Rectal smooth muscle tissue (tissue), 1 donor: ENCODE data around the gene DCANP1.
"Not testable (repeated sequence)": the region's sequence is repeated elsewhere in the genome, so short reads cannot be mapped to it uniquely, and the experiment has no call there.

Experiments used
- H3K27ac ChIP-seq: one replicate; pipeline ENCODE4 v1.7.0; 2013; ENCODE audit warnings: low read depth, low read length, inconsistent platforms
- H3K27me3 ChIP-seq: one replicate; pipeline ENCODE4 v1.7.0; 2013; ENCODE audit warnings: low read length; ENCODE audit not compliant: control insufficient read depth, insufficient read depth
- H3K36me3 ChIP-seq: one replicate; pipeline ENCODE4 v1.7.0; 2013; ENCODE audit warnings: low read length; ENCODE audit not compliant: control insufficient read depth, insufficient read depth
- H3K4me1 ChIP-seq: one replicate; pipeline ENCODE4 v1.7.0; 2013; ENCODE audit warnings: low read length; ENCODE audit not compliant: control insufficient read depth, insufficient read depth
- H3K4me3 ChIP-seq: one replicate; pipeline ENCODE4 v1.7.0; 2013; ENCODE audit warnings: low read length
- H3K9ac ChIP-seq: one replicate; pipeline ENCODE4 v1.7.0; 2013; ENCODE audit warnings: low read length

DCANP1 gene, protein sequence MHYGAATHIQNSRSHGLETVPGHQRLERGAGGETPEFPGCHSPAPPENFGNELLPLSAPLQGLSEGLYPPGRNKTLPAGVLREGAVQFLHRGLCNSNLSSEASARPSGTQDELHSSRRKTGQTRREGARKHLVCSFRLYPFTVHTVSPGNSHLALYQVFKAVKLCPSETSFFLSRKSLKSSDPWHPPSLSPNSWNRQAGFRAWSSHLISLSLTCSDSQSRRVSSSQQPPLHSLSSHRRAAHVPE

DNA sequence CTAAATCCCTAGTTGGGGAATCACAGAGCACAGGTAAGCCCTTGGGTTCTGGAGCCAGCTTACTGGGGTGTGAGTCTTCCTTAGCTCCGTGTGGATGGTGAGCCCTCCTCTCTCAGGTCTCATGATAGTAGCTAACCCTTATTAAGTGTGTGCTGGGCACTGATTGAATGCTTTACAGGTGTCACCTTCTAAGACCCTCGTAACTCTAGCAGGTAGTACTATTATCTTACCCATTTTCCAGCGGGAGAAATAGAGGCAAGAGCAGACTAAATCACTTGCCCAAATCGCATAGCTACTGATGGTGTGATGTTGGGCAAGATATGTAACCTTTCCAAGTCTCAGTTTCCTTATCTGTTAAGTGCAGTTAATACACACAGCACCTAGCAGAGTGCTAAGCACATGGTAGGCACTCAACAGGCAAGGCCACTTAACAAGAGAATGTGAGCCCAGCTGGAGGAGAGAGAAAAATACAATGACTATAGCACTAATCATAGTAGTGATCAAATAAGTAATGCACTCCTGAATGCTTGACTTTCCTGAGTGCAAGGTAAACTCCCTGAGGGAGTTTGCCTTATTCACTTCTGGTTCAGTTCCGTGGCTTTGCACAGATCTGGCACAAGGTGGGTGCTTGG, at the start of gene DCANP1:
Gene DCANP1, minus strand, starts transcription at position 51 of the 632 bp plus-strand sequence. CDS start 240 bp downstream, outside the sequence.
- Histone ChIP-seq H3K9ac (no peak within 1 kb of the TSS), H3K36me3 (no peaks in the 10 kb centered on the region), H3K4me3 (no peak within 1 kb of the TSS), H3K4me1 (no peaks in the 10 kb centered on the region), H3K27ac (no peak within 1 kb of the TSS), H3K27me3 (no peaks in the 10 kb centered on the region)

DNA sequence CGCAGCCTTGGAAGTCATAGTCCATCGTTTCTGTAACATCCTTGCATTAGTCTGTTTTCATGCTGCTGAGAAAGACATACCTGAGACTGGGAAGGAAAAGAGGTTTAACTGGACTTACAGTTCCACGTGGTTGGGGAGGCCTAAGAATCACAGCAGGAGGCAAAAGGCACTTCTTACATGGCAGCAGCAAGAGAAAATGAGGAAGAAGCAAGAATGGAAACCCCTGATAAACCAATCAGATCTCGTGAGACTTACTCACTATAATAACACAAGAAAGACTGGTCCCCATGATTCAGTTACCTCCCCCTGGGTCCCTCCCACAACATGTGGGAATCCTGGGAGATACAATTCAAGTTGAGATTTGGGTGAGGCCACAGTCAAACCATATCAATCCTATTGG, 48.4 kb upstream of the DCANP1 start:
- H3K4me3 ChIP-seq, H3K36me3 ChIP-seq, H3K27me3 ChIP-seq, H3K27ac ChIP-seq, H3K9ac ChIP-seq, H3K4me1 ChIP-seq: not testable (repeated sequence)

DNA sequence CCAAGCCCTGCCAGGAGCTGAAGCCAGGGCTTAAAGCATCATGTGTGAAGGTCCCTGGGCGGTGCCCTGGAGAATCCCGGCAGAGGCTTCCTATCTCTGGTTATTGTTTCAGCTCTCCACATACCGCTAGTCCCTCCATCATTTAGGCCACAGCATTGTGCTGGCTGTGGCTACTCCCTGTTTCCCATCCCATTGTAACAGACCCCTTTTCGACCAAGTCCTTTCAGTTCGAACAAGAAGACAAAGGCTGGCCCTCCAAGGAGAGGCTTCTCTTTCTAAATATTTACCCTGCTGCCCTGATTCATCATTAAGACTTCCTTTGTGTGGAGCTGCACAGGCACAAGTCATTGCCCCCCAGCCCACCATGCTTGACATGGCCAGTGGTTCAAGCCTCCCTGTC, 47.0 kb upstream of the DCANP1 start:
- Histone ChIP-seq H3K4me3 (no peak overlapping the region), H3K9ac (no peak overlapping the region), H3K27ac (no peak overlapping the region), H3K36me3 (no peaks in the 10 kb centered on the region), H3K4me1 (peaks cover 2% of the 10 kb centered on the region), H3K27me3 (peaks cover 12% of the 10 kb centered on the region)

DNA sequence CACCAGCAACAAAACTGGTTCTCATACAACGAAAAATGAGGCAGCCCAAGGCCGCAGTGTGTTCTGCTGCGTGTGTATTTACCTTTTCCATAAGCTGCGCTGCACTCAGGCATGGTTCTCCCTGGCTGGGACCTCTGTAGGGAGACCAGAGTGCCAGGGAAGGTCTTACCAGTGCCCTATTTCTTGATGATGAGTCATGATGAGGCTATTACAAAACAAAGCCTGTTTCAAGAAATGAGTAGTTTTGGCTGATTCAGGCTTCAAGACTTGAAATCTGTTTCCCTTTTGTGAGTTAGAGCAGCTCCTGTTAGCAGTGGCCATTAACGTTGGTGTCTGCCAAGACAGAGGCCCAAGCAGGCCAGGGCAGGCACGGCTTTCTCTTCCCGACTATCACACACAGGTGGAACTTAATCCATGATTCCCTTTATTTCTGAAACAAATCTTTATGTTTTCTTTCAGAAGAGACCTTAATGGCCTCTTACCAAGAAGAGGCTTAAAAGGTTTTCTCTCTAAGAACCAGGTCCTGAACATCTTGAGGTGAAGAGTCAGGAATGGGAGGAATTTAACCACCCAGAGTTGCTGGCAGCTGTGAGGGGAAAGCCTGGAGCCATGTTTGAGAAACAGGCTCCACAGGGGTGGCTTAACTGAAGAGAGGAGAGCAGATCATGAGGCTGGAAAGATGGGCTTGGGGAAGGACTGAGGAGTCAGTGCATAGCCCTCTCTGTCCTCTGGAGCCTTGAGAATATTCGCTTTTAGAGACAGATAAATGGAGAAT, 46.4 kb upstream of the DCANP1 start:
- no peak overlapping the region for H3K9ac ChIP-seq
- H3K36me3 ChIP-seq: no peaks in the 10 kb centered on the region
- H3K4me1 ChIP-seq: peaks cover 3% of the 10 kb centered on the region
- H3K27ac ChIP-seq: no peak overlapping the region
- peaks cover 12% of the 10 kb centered on the region for H3K27me3 ChIP-seq
- H3K4me3 ChIP-seq: no peak overlapping the region

DNA sequence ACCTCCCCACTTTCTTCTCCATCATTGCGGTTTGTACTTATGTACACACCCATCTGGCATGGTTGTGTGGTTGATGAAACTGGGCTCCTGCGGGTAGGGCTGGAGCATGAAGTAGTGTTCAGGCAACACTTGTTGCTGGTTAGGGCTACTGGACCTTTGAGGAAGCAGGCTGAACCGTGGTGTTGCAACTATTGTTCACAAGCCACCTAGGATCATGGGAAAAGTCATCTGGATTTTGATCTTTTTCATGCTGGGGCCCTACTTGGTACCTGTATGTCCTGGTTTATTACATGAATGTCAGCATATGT, 45.1 kb upstream of the DCANP1 start:
- Histone ChIP-seq H3K9ac (no peak overlapping the region), H3K4me1 (peaks cover 3% of the 10 kb centered on the region), H3K36me3 (no peaks in the 10 kb centered on the region), H3K27ac (no peak overlapping the region), H3K4me3 (no peak overlapping the region), H3K27me3 (peaks cover 21% of the 10 kb centered on the region)

DNA sequence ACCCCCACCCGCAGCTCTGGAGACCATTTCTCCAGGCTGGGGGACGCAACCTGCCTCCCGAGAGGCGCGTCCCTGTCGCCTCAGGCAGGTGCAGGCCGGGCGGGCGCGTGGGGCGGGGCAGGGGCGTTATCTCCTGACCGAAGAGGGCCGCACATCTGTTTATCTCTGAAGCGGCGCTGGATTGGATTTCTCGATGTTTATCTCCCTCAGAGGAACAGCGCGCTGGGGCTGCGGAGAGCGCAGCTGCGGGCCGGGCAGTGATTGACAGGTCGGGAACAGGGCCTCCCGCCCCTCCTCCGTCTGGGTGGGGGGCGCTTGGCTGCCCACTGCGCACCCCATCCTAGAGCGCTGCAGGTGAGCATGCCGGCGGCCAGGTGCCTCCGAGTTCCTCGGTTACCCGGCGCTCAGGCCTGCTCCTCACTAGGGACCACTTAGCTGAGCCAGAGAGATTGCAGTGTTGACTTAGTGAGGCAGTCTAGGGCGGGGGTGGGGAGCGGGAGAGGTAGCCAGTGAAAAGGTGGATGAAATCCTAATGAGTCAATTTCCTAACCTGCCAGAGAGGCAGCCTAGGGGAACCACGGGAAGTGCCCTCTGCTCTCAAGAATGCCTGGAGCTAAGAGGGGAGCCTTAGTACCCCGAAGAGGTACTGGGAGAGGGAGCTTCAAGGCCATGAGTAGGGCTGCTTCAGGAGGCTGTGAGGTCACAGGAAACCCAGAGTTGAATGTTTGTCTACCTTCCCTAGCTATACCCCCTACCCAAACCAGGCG, 44.6 kb upstream of the DCANP1 start:
- no peak overlapping the region for H3K9ac ChIP-seq
- H3K4me1 ChIP-seq: peaks cover 3% of the 10 kb centered on the region
- no peak overlapping the region for H3K27ac ChIP-seq
- no peaks in the 10 kb centered on the region for H3K36me3 ChIP-seq
- H3K4me3 ChIP-seq: no peak overlapping the region
- H3K27me3 ChIP-seq: peaks cover 21% of the 10 kb centered on the region

DNA sequence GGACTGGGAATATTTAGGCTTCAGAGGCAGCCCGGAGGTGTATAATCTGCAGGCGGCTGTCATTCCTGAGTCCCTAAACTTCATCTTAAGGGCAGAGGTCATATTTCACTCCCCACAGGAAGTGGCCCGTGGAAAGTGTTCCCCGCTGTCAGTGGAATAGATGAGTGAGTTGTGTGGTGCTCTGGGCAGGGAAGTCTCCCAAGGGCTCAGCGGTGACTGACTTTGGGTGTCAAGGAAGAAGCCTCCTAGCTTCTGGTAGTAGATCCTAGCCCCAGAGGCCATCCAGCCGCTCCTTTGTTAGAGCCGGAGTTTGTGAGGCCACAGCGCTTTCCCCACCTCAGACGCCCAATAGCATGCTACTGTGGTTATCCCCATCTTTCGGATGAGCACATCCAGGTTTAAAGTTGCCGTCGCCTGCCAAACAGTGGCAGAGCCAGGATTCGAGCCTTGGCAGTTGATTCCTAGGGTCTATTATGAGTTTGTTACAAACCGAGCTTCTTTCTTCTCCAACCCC, 43.9 kb upstream of the DCANP1 start:
- Histone ChIP-seq H3K4me1 (peaks cover 3% of the 10 kb centered on the region), H3K4me3 (no peak overlapping the region), H3K36me3 (no peaks in the 10 kb centered on the region), H3K27ac (no peak overlapping the region), H3K27me3 (peaks cover 23% of the 10 kb centered on the region), H3K9ac (no peak overlapping the region)

DNA sequence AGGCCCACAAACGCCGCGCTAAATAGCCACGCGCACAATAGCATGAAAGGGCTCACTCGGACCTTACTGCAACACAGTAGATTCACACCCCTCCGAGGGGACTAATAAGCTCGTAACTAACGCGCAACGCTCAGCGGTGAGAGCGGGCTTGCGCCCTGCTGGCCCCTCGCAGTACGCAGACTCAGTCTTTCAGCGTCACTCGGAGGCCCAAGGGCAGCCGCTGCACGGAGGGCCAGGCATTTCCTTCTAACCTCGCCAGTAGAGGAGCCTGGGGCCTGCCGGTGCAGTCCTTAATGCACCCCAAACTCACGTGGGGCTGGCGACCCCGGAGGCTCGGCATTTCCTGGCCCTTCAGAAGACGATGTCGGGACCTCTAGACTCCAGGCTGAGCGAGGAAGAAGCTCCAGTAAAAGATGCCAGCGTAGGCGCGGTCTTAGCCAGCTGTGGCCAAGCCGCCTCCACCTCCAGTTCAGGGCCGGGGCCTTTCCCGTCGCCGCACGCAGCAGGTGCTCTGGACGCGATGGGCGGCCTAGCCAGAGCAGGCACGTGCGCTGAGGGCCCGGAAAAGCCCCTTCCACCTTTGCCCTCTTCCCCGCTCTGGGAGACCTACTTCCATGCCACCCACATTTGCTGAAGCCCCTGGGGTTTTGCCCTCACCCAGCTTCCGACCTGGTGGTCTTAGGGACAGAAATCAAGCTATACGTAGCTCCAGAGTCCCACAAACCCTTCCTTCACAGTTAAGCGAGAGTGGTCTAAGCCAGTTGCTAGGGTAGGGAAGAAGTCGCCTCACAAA, 43.3 kb upstream of the DCANP1 start:
- peaks cover 23% of the 10 kb centered on the region for H3K27me3 ChIP-seq
- H3K36me3 ChIP-seq: no peaks in the 10 kb centered on the region
- no peak overlapping the region for H3K9ac ChIP-seq
- H3K4me1 ChIP-seq: peaks cover 3% of the 10 kb centered on the region
- no peak overlapping the region for H3K27ac ChIP-seq
- peak overlapping the region; percentile 47 for H3K4me3 ChIP-seq

DNA sequence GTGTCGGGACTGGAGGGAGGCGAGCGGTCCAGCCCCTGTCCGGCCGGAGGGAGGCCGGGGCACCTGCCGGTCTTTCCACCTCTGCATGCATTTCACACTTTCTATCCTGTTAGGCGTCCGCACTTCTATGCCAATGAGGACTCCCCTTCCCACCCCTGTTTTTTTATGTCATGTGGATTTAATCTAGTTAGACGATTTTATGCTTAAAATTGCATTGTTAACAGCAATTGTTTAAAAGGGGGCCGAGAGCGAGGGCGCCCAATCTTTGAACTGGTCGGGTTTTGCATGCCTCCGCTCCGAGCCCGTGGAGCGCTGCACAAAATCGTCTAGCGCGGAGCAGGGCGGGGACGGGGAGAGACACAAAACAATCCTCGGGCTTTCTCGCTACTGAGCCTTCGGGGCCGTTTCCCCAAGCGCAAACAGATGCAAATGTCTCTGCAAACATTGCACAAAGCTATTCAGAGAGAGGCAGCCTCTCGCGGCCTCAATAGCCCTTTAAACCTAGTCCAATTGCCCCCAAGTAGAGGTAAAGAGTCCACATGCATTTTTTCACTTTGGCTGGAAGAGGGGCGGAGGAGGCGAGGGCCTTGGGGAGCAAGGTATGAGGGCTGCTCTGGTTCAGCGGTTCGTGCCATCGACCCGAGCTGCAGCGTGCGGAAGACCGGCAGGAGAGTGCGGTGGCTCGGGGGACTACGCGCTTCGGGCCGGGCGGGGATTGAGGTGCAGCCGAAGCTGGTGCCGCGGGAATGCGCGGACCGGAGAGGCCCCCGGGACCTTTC, 42.5 kb upstream of the DCANP1 start:
- H3K27ac ChIP-seq: no peak overlapping the region
- peak overlapping the region; percentile 47 for H3K4me3 ChIP-seq
- no peaks in the 10 kb centered on the region for H3K36me3 ChIP-seq
- peaks cover 3% of the 10 kb centered on the region for H3K4me1 ChIP-seq
- H3K27me3 ChIP-seq: peaks cover 23% of the 10 kb centered on the region
- no peak overlapping the region for H3K9ac ChIP-seq

DNA sequence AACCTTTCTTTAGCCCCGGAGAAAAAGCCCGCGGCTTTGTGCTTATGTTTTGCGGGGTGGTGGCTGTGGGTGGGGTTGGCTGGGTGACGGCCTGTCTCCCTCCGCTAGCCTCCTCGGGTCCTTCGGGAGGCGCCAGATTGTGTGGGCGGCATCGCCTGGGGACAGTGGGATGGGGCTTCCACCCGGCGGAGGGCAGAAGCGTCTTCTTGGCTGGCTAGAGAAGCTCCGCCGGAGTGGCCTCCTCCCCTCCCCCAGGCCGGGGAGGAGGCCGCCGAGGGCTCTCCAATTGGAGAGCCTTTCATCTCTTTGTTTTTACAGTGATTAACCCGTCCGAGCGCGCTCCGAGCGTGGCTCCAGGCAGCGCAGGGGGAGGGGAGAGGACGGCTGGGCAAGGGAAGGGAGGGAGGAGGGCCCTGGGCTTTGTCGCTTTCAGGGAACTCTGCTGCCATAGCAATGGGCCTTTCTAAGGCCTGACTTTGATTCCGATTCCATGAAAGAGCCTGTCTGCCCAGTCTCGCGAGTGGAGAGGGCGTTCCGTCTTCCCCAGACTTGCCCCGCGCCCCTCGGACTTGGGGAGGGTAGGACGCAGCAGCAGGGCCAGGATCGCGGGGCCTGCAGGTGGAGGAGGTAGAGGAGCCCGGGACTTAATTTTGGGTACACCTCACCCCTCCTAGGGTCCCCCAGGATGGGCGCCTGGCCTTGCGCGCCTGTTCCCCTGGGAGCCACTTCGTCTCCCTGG, 41.7 kb upstream of the DCANP1 start:
- Histone ChIP-seq H3K27me3 (peaks cover 23% of the 10 kb centered on the region), H3K27ac (no peak overlapping the region), H3K36me3 (no peaks in the 10 kb centered on the region), H3K4me1 (peaks cover 3% of the 10 kb centered on the region), H3K9ac (no peak overlapping the region), H3K4me3 (peak overlapping the region; percentile 47)
